ENCODE data around the gene FGFR2.

FGFR2 gene

DNA sequence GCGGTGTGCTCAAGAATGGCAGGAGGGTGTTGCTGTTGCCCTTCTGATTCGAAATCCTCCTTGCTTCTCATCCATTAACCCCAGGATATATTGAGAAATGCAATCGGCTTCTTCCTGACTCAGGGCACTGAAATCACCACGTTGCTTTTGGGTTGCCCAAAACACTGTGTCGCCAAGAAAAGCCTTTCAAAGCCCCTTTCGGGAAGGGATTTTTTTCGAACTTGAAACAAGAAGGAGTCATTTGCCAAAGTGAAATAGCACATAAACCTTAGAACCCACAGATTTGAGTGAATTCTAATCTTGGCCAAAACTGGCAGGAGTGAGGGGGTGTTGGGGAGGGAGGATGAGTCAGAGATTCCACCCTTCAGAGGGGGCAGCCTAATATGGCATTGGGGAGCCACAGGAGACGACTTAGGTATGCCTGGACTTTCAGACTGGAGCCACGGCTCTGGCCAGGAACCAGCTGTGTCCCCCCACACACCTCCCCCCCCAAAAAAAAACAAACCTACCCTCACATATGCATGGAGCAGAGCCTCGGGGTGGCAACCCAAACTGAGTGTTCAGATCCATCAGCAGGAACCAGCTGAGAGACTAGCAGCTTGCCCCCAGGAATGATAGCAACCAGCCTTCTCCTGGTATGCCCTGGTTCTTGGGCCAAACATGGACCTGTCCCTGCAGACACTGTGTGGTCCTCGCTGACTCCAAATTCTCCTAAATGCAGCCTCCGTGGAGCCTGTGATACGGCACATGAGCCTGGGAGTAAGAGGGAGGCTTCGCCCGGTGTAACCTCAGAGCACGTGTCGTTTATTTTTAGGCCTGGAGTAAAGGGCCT lies 138.4 kb downstream of the FGFR2 start:
- H3K27me3 ChIP-seq (replicated peaks in 2 of 5; ENCODE audit: control insufficient read depth in 4 of 5, insufficient read depth in 5 of 5, low read length in 4 of 5) = no peaks in the 10 kb centered on the region
- no peaks in the 10 kb centered on the region for H3K9me3 ChIP-seq (ENCODE audit: control extremely low read depth in 1 of 5, control insufficient read depth in 4 of 5, insufficient read depth in 2 of 5, low read depth in 1 of 5, low read length in 4 of 5)
- peaks cover 0 to 29% (median 2%) of the 10 kb centered on the region in 4 experiments for H3K4me1 ChIP-seq (ENCODE audit: control extremely low read depth in 1 of 4, control insufficient read depth in 4 of 4, insufficient read depth in 4 of 4, low read length in 3 of 4)
- H3K27ac ChIP-seq (ENCODE audit: insufficient read depth in 1 of 2, low read depth in 1 of 2, low read length in 2 of 2, poor library complexity in 1 of 2, severe bottlenecking in 2 of 2) = no peak overlapping the region
- CTCF ChIA-PET = no interaction called here
- H3K36me3 ChIP-seq (ENCODE audit: control insufficient read depth in 4 of 4, insufficient read depth in 4 of 4, low read length in 3 of 4) = no peaks in the 10 kb centered on the region
- peak in 2 of 3 donors; percentile 49 to 68 for DNase-seq
- no peak overlapping the region for H3K4me3 ChIP-seq (ENCODE audit: control insufficient read depth in 1 of 7, extremely low read depth in 1 of 7, insufficient read depth in 4 of 7, low read depth in 2 of 7, low read length in 6 of 7)
- POLR2A ChIA-PET = no interaction called here
- 95% methylated on average over 15 of the region's 17 CpGs for WGBS (ENCODE audit: insufficient coverage)

- H3K4me3 ChIP-seq (ENCODE audit: control insufficient read depth in 1 of 7, extremely low read depth in 1 of 7, insufficient read depth in 4 of 7, low read depth in 2 of 7, low read length in 6 of 7) = no peak overlapping the region
- no peak for DNase-seq
- no peaks in the 10 kb centered on the region for H3K27me3 ChIP-seq (replicated peaks in 2 of 5; ENCODE audit: control insufficient read depth in 4 of 5, insufficient read depth in 5 of 5, low read length in 4 of 5)
- H3K9me3 ChIP-seq (ENCODE audit: control extremely low read depth in 1 of 5, control insufficient read depth in 4 of 5, insufficient read depth in 2 of 5, low read depth in 1 of 5, low read length in 4 of 5) = no peaks in the 10 kb centered on the region
- H3K4me1 ChIP-seq (ENCODE audit: control extremely low read depth in 1 of 4, control insufficient read depth in 4 of 4, insufficient read depth in 4 of 4, low read length in 3 of 4) = peaks cover 0 to 35% (median 2%) of the 10 kb centered on the region in 4 experiments
- POLR2A ChIA-PET = no interaction called here
- H3K36me3 ChIP-seq (ENCODE audit: control insufficient read depth in 4 of 4, insufficient read depth in 4 of 4, low read length in 3 of 4) = no peaks in the 10 kb centered on the region
- WGBS (ENCODE audit: insufficient coverage) = 100% methylated on average over 3 of the region's 6 CpGs
- H3K27ac ChIP-seq (ENCODE audit: insufficient read depth in 1 of 2, low read depth in 1 of 2, low read length in 2 of 2, poor library complexity in 1 of 2, severe bottlenecking in 2 of 2) = no peak overlapping the region
- CTCF ChIA-PET = no interaction called here
These were observed 139.0 kb downstream of the FGFR2 start for GRCh38 chr10:121459279-121459621.

DNA sequence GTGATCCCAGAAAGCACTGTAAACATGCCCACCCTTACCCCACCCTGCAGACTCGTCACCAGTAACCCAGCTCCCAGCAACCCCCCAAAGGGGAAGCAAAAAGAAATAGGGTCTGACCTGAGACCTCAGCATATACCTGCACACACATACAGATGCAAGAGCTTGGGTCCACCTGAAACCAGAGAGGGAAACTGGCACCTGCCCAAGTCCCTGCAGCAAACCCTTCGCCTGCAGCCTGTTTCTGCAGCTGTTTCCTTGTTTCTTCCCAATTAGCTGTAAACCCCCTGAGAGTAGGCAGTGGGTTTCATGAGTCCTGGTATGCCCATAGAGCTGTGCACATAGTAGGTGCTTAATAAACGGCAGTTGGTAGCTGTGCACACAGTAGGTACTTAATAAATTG lies 140.5 kb downstream of the FGFR2 start:
- CTCF ChIA-PET = interaction anchor here (1.3 kb wide), 1 partner anchor 149 kb away, joined by 3 read pairs; no protein-coding TSS in a partner anchor
- no peak for DNase-seq
- no peaks in the 10 kb centered on the region for H3K27me3 ChIP-seq (replicated peaks in 2 of 5; ENCODE audit: control insufficient read depth in 4 of 5, insufficient read depth in 5 of 5, low read length in 4 of 5)
- peaks cover 0 to 39% (median 8%) of the 10 kb centered on the region in 4 experiments for H3K4me1 ChIP-seq (ENCODE audit: control extremely low read depth in 1 of 4, control insufficient read depth in 4 of 4, insufficient read depth in 4 of 4, low read length in 3 of 4)
- H3K9me3 ChIP-seq (ENCODE audit: control extremely low read depth in 1 of 5, control insufficient read depth in 4 of 5, insufficient read depth in 2 of 5, low read depth in 1 of 5, low read length in 4 of 5) = no peaks in the 10 kb centered on the region
- POLR2A ChIA-PET = no interaction called here
- 55% methylated on average over 2 of the region's 3 CpGs for WGBS (ENCODE audit: insufficient coverage)
- no peak overlapping the region for H3K27ac ChIP-seq (ENCODE audit: insufficient read depth in 1 of 2, low read depth in 1 of 2, low read length in 2 of 2, poor library complexity in 1 of 2, severe bottlenecking in 2 of 2)
- no peaks in the 10 kb centered on the region for H3K36me3 ChIP-seq (ENCODE audit: control insufficient read depth in 4 of 4, insufficient read depth in 4 of 4, low read length in 3 of 4)
- no peak overlapping the region for H3K4me3 ChIP-seq (ENCODE audit: control insufficient read depth in 1 of 7, extremely low read depth in 1 of 7, insufficient read depth in 4 of 7, low read depth in 2 of 7, low read length in 6 of 7)

DNA sequence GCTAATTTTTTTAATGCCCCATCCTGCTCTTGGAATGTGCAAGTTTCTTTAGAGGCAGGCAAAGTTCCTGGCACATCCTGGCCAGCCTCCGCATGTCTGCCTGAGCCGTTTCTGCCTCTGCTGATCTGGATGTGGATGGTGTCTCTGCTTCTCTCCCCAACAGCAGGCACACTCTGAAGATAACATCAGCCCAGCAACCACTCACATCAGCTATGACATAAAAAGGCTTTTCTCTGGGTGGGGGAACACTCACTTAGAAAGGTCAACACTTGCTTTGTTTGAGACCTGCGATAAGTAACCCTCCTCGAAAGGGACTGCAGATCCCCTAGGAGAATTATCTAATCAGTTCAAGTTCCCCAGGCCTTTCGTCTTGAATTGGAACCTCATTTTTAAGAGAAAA lies 142.9 kb downstream of the FGFR2 start:
- 25% methylated on average over 2 of the region's 5 CpGs for WGBS (ENCODE audit: insufficient coverage)
- no peak overlapping the region for H3K27ac ChIP-seq (ENCODE audit: insufficient read depth in 1 of 2, low read depth in 1 of 2, low read length in 2 of 2, poor library complexity in 1 of 2, severe bottlenecking in 2 of 2)
- CTCF ChIA-PET = no interaction called here
- H3K9me3 ChIP-seq (ENCODE audit: control extremely low read depth in 1 of 5, control insufficient read depth in 4 of 5, insufficient read depth in 2 of 5, low read depth in 1 of 5, low read length in 4 of 5) = no peaks in the 10 kb centered on the region
- DNase-seq = peak in 1 of 3 donors; percentile 48
- H3K4me3 ChIP-seq (ENCODE audit: control insufficient read depth in 1 of 7, extremely low read depth in 1 of 7, insufficient read depth in 4 of 7, low read depth in 2 of 7, low read length in 6 of 7) = no peak overlapping the region
- no peaks in the 10 kb centered on the region for H3K27me3 ChIP-seq (replicated peaks in 2 of 5; ENCODE audit: control insufficient read depth in 4 of 5, insufficient read depth in 5 of 5, low read length in 4 of 5)
- peaks cover 0 to 50% (median 10%) of the 10 kb centered on the region in 4 experiments for H3K4me1 ChIP-seq (ENCODE audit: control extremely low read depth in 1 of 4, control insufficient read depth in 4 of 4, insufficient read depth in 4 of 4, low read length in 3 of 4)
- POLR2A ChIA-PET = no interaction called here
- H3K36me3 ChIP-seq (ENCODE audit: control insufficient read depth in 4 of 4, insufficient read depth in 4 of 4, low read length in 3 of 4) = no peaks in the 10 kb centered on the region

DNA sequence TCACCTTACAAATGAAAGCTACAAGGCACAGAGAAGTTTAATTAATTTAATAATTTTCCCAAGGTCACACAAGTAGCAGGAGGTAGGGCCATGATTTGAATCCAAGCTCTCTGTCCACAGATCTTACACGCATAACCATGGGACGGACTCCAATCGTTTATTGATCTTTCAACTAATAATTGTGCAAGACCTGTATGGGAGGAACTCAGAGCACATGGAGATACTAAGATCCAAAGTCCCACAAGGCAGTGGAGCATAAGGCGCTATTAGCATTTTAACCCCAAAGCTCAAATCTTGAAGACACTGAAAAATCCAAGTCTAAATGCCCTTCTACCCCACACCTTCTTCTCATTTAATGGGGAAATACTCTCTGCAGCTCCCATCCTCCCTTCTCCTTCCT lies 143.5 kb downstream of the FGFR2 start:
- ChIA-PET POLR2A (no interaction called here), CTCF (no interaction called here)
- Histone ChIP-seq H3K27me3 (replicated peaks in 2 of 5; ENCODE audit: control insufficient read depth in 4 of 5, insufficient read depth in 5 of 5, low read length in 4 of 5) (no peaks in the 10 kb centered on the region), H3K9me3 (ENCODE audit: control extremely low read depth in 1 of 5, control insufficient read depth in 4 of 5, insufficient read depth in 2 of 5, low read depth in 1 of 5, low read length in 4 of 5) (no peaks in the 10 kb centered on the region), H3K4me3 (ENCODE audit: control insufficient read depth in 1 of 7, extremely low read depth in 1 of 7, insufficient read depth in 4 of 7, low read depth in 2 of 7, low read length in 6 of 7) (no peak overlapping the region), H3K27ac (ENCODE audit: insufficient read depth in 1 of 2, low read depth in 1 of 2, low read length in 2 of 2, poor library complexity in 1 of 2, severe bottlenecking in 2 of 2) (no peak overlapping the region), H3K4me1 (ENCODE audit: control extremely low read depth in 1 of 4, control insufficient read depth in 4 of 4, insufficient read depth in 4 of 4, low read length in 3 of 4) (peaks cover 0 to 51% (median 10%) of the 10 kb centered on the region in 4 experiments), H3K36me3 (ENCODE audit: control insufficient read depth in 4 of 4, insufficient read depth in 4 of 4, low read length in 3 of 4) (no peaks in the 10 kb centered on the region)
- no peak for DNase-seq
- WGBS (ENCODE audit: insufficient coverage) = 100% methylated on average over 1 of the region's 4 CpGs

GRCh38 chr10:121453160-121453559 lies 145.1 kb downstream of the FGFR2 start:
- H3K27me3 ChIP-seq (replicated peaks in 2 of 5; ENCODE audit: control insufficient read depth in 4 of 5, insufficient read depth in 5 of 5, low read length in 4 of 5) = no peaks in the 10 kb centered on the region
- peak overlapping the region in 2 of 7 experiments; percentile 22 to 25 for H3K4me3 ChIP-seq (ENCODE audit: control insufficient read depth in 1 of 7, extremely low read depth in 1 of 7, insufficient read depth in 4 of 7, low read depth in 2 of 7, low read length in 6 of 7)
- DNase-seq = no peak
- H3K9me3 ChIP-seq (ENCODE audit: control extremely low read depth in 1 of 5, control insufficient read depth in 4 of 5, insufficient read depth in 2 of 5, low read depth in 1 of 5, low read length in 4 of 5) = no peaks in the 10 kb centered on the region
- WGBS (ENCODE audit: insufficient coverage) = 77% methylated on average over 3 of the region's 3 CpGs
- CTCF ChIA-PET = interaction anchor here (1.3 kb wide), 1 partner anchor 14 kb away, joined by 3 read pairs; no protein-coding TSS in a partner anchor
- POLR2A ChIA-PET = interaction anchor here (0.7 kb wide), 1 partner anchor 138 kb away, joined by 3 read pairs; no protein-coding TSS in a partner anchor
- peaks cover 0 to 51% (median 10%) of the 10 kb centered on the region in 4 experiments for H3K4me1 ChIP-seq (ENCODE audit: control extremely low read depth in 1 of 4, control insufficient read depth in 4 of 4, insufficient read depth in 4 of 4, low read length in 3 of 4)
- H3K36me3 ChIP-seq (ENCODE audit: control insufficient read depth in 4 of 4, insufficient read depth in 4 of 4, low read length in 3 of 4) = no peaks in the 10 kb centered on the region
- H3K27ac ChIP-seq (ENCODE audit: insufficient read depth in 1 of 2, low read depth in 1 of 2, low read length in 2 of 2, poor library complexity in 1 of 2, severe bottlenecking in 2 of 2) = peak overlapping the region in 1 of 2 experiments; percentile 43

GRCh38 chr10:121452581-121452980 lies 145.7 kb downstream of the FGFR2 start:
- H3K36me3 ChIP-seq (ENCODE audit: control insufficient read depth in 4 of 4, insufficient read depth in 4 of 4, low read length in 3 of 4) = no peaks in the 10 kb centered on the region
- ChIA-PET CTCF (interaction anchor here (1.3 kb wide), 1 partner anchor 14 kb away, joined by 3 read pairs; no protein-coding TSS in a partner anchor), POLR2A (interaction anchor here (0.7 kb wide), 1 partner anchor 139 kb away, joined by 3 read pairs; no protein-coding TSS in a partner anchor)
- H3K4me3 ChIP-seq (ENCODE audit: control insufficient read depth in 1 of 7, extremely low read depth in 1 of 7, insufficient read depth in 4 of 7, low read depth in 2 of 7, low read length in 6 of 7) = peak overlapping the region in 3 of 7 experiments; percentile 21 to 25 (median 22)
- WGBS (ENCODE audit: insufficient coverage) = 0% methylated on average over 3 of the region's 4 CpGs
- H3K4me1 ChIP-seq (ENCODE audit: control extremely low read depth in 1 of 4, control insufficient read depth in 4 of 4, insufficient read depth in 4 of 4, low read length in 3 of 4) = peaks cover 0 to 51% (median 10%) of the 10 kb centered on the region in 4 experiments
- H3K27ac ChIP-seq (ENCODE audit: insufficient read depth in 1 of 2, low read depth in 1 of 2, low read length in 2 of 2, poor library complexity in 1 of 2, severe bottlenecking in 2 of 2) = peak overlapping the region; percentile 28 to 43
- no peaks in the 10 kb centered on the region for H3K27me3 ChIP-seq (replicated peaks in 2 of 5; ENCODE audit: control insufficient read depth in 4 of 5, insufficient read depth in 5 of 5, low read length in 4 of 5)
- H3K9me3 ChIP-seq (ENCODE audit: control extremely low read depth in 1 of 5, control insufficient read depth in 4 of 5, insufficient read depth in 2 of 5, low read depth in 1 of 5, low read length in 4 of 5) = no peaks in the 10 kb centered on the region
- DNase-seq = peak; percentile 35 to 89 (median 71)
